Stimulated activated naive B cell treated with anti-CD40 and anti-IgM and Interleukin-4, amounts not matched to agents 10 μg/mL and 1 μg/mL and 100 μg/mL, for 72 hours (primary cell): ENCODE results near the gene PITPNB.

Experiments used
- ATAC-seq, 2 donors: fragments of 150-1000 bp; cut with Tn5 transposase; replicated peaks; 2 replicates each; pipeline ENCODE4 v1.10.0; 2021; ENCODE audit warnings: moderate library complexity in 1 of 2
- DNase-seq: peaks from one replicate; pipeline ENCODE4 v3.0.0; 2021
- H3K27ac Mint-ChIP-seq: one replicate; pipeline ENCODE4 v1.8.0; 2022; ENCODE audit warnings: mild to moderate bottlenecking, mixed read lengths
- H3K27me3 Mint-ChIP-seq, 2 donors: one replicate each; pipeline ENCODE4 v1.8.0; 2022; ENCODE audit warnings: mixed read lengths in 2 of 2
- H3K36me3 Mint-ChIP-seq, 2 donors: one replicate each; pipeline ENCODE4 v1.8.0; 2022; ENCODE audit warnings: mixed read lengths in 2 of 2, mild to moderate bottlenecking in 1 of 2
- H3K4me1 Mint-ChIP-seq, 2 donors: one replicate each; pipeline ENCODE4 v1.8.0; 2022; ENCODE audit warnings: mixed read lengths in 2 of 2, mild to moderate bottlenecking in 1 of 2
- H3K4me3 Mint-ChIP-seq, 2 donors: one replicate each; pipeline ENCODE4 v1.8.0; 2022; ENCODE audit warnings: mild to moderate bottlenecking in 2 of 2, mixed read lengths in 2 of 2, moderate library complexity in 1 of 2
- H3K9me3 Mint-ChIP-seq, 2 donors: one replicate each; pipeline ENCODE4 v1.8.0; 2022; ENCODE audit warnings: mixed read lengths in 2 of 2, mild to moderate bottlenecking in 1 of 2

PITPNB gene

DNA sequence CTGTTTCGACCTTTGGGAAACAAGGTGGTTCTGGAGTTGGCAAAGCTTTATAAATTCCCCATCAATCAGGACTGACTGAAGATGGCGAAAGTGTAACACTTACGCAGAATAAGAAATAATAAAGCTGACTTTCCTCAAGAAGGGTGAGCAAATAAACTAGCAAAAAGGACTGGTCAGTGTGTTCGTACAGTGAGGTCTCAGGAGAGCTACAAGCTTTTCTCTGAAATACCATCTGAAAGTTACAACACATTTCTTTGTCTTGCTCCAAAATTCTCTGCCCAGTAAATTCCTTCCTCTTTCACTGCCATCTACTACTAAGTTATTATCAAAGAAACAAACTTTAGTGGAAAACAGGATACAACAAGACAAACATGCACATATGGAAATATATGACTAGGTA lies 13.4 kb downstream of the PITPNB start:
- Mint-ChIP-seq H3K36me3 (peaks cover 45 to 59% of the 10 kb centered on the region in 2 donors), H3K9me3 (no peaks in the 10 kb centered on the region), H3K27ac (no peak overlapping the region), H3K4me1 (peaks cover 20 to 35% of the 10 kb centered on the region in 2 donors), H3K27me3 (no peaks in the 10 kb centered on the region), H3K4me3 (no peak overlapping the region)
- no peak for ATAC-seq
- no peak for DNase-seq

DNA sequence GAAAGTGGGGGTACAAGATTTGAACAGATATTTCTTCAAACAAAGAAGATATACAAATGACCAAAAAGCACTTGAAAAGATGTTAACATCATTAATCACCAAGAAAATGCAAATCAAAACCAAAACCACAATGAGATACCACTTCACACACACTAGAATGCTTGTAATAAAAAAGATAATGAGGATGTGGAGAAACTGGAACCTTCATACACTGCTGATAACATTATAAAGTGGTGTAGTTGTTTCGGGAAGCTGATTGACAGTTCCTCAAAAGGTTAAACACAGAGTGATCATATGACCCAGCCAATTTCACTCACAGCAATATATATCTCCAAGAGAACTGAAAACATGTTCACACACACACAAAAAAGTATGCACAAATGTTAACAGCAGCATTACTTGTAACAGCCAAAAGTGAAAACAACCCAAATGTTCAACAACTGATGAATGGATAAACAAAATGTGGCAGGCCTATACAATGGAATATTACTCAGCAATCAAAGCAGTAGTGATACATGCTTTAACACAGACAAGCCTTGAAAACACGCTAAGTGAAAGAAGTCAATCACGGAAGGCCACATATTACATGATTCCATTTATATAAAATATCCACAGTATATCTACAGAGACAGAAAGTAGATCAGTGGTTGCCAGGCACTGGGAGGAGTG lies 15.1 kb downstream of the PITPNB start:
- H3K27ac Mint-ChIP-seq: no peak overlapping the region
- peaks cover 37 to 55% of the 10 kb centered on the region in 2 donors for H3K36me3 Mint-ChIP-seq
- DNase-seq: no peak
- peak overlapping the region in 1 of 2 donors; percentile 39 for H3K4me3 Mint-ChIP-seq
- H3K9me3 Mint-ChIP-seq: no peaks in the 10 kb centered on the region
- H3K4me1 Mint-ChIP-seq: peaks cover 20 to 35% of the 10 kb centered on the region in 2 donors
- peak; percentile 63 to 86 for ATAC-seq
- no peaks in the 10 kb centered on the region for H3K27me3 Mint-ChIP-seq

DNA sequence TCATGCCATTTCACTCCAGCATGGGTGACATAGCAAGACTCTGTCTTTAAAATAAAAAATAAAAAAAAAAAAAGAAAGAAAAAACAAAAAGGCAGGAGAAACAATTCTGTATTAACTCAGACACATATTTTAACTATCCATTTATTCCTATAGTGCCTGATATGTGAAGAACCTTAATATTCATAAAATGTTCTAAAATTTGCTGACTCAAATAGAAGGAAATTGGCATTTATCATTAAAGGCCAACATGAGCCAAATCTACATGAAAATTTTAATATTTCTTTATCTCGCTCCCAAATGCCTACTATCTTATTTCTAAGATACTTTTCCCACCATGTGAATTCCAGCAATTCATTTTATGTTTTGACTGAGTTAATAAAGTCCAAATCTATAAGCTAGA lies 18.9 kb downstream of the PITPNB start:
- H3K9me3 Mint-ChIP-seq: no peaks in the 10 kb centered on the region
- DNase-seq (no peak), ATAC-seq (no peak)
- H3K4me1 Mint-ChIP-seq: peaks cover 22 to 36% of the 10 kb centered on the region in 2 donors
- no peak overlapping the region for H3K4me3 Mint-ChIP-seq
- H3K27me3 Mint-ChIP-seq: no peaks in the 10 kb centered on the region
- H3K36me3 Mint-ChIP-seq: peaks cover 33 to 50% of the 10 kb centered on the region in 2 donors
- H3K27ac Mint-ChIP-seq: no peak overlapping the region

DNA sequence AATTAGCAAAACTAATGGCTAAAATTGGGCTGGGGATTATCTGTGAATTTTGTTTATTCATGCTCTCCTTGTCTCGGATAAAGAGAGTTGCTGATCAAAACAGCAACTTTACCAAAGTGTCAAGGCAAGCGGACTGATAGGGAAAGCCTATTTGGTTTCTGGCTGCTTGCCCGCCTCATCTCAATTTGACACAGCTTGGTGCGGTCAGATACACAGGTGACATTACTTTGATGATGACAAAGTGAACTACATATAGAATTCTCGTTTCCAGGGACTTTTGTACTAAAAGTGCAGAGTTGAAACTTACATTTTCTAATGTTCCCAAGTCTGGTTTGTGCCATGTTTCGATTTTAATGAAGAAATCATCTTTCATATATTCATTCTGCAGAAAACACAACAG lies 22.8 kb downstream of the PITPNB start:
- no peaks in the 10 kb centered on the region for H3K9me3 Mint-ChIP-seq
- no peaks in the 10 kb centered on the region for H3K27me3 Mint-ChIP-seq
- DNase-seq (no peak), ATAC-seq (no peak)
- H3K27ac Mint-ChIP-seq: no peak overlapping the region
- no peak overlapping the region for H3K4me3 Mint-ChIP-seq
- H3K4me1 Mint-ChIP-seq: peaks cover 13 to 16% of the 10 kb centered on the region in 2 donors
- H3K36me3 Mint-ChIP-seq: peaks cover 44 to 49% of the 10 kb centered on the region in 2 donors

DNA sequence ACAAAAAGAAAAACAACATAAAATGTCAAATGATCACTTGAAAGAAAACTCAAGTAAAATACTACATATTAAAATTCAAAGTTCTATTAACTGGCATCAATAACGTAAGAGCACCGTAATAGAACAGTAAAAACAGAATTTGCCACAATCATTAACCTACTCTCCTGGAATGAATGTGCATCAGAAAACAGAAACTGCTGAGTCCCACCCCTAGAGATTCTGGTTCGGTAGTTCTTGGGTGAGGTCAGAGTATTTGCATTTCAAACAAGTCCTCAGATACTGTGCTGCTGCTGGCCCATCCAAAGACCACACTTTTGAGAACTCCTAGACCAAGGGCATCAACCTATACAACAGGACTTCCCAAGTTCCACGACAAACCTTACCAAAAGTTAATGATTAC lies 23.5 kb downstream of the PITPNB start:
- no peak for DNase-seq

DNA sequence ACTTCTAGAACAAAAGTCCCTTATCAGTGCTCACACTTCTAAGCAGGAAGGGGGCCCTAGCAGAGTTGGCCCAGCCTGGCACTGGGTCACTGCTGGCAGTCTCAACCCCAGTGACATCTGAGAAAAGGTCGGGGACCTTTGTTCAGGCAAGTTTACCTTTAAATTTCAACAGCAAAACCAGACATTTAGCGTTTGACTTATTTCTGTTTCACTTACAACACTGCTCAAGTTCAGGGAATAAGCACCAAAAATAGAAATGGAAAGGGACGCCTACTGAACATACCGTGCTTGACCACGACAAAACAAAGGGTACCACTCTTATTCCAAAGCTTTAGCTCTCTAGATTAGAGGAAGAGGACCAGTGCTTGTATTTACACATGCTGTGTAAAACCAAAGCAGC lies 26.2 kb downstream of the PITPNB start:
- DNase-seq: no peak
- no peaks in the 10 kb centered on the region for H3K9me3 Mint-ChIP-seq
- no peak overlapping the region for H3K4me3 Mint-ChIP-seq
- H3K36me3 Mint-ChIP-seq: peaks cover 44 to 53% of the 10 kb centered on the region in 2 donors
- no peak overlapping the region for H3K27ac Mint-ChIP-seq
- no peak for ATAC-seq
- peaks cover 12% of the 10 kb centered on the region in 2 donors for H3K4me1 Mint-ChIP-seq
- no peaks in the 10 kb centered on the region for H3K27me3 Mint-ChIP-seq

More for the DNA sequence above, 23.5 kb downstream of the PITPNB start:
- peak; percentile 65 to 87 for ATAC-seq
- H3K36me3 Mint-ChIP-seq: peaks cover 41 to 47% of the 10 kb centered on the region in 2 donors
- H3K27me3 Mint-ChIP-seq: no peaks in the 10 kb centered on the region
- H3K27ac Mint-ChIP-seq: no peak overlapping the region
- peaks cover 9 to 10% of the 10 kb centered on the region in 2 donors for H3K4me1 Mint-ChIP-seq
- no peak overlapping the region for H3K4me3 Mint-ChIP-seq
- H3K9me3 Mint-ChIP-seq: no peaks in the 10 kb centered on the region

DNA sequence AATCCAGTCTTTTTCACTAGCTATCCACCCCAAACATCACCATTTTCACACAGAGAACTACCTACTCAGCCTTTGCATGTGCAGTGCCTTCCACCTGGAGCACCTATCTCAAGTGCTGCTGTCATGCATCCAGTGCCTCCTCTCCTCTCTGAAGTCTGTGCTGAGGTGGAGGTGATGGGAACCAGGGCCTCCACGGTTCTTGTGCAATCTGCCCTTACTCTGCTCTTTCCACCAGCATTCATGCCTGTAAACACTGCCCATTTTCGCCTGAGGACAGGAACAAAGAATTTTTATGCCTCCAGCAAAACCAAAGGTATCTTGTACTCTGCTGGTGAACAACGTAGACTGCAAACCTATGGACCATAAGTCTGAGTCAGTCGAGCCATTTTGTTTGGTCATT lies 27.0 kb downstream of the PITPNB start:
- Mint-ChIP-seq H3K36me3 (peaks cover 44 to 57% of the 10 kb centered on the region in 2 donors), H3K4me3 (no peak overlapping the region), H3K4me1 (peaks cover 13 to 19% of the 10 kb centered on the region in 2 donors), H3K27ac (peak overlapping the region; percentile 47), H3K9me3 (no peaks in the 10 kb centered on the region), H3K27me3 (no peaks in the 10 kb centered on the region)
- ATAC-seq (no peak), DNase-seq (no peak)

DNA sequence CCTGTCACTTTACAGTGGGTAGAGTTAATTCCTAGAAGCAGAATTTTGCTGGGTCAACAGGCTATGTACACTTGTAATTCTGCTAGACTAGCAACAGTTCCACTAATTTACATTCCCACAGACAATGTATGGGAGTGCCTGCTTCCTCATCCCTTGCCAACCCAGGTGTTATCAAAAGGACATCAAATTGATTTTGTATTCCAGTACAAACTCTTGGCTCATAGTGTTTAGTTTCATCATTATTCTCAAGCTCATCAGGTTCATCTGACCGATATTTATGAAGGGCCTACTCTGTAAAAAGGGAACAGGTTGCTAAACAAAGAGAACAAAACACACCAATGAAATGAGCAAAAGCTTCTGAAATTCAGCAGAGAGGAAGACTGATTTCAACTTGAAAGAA lies 30.7 kb downstream of the PITPNB start:
- Mint-ChIP-seq H3K36me3 (peaks cover 33 to 60% of the 10 kb centered on the region in 2 donors), H3K9me3 (no peaks in the 10 kb centered on the region), H3K4me3 (no peak overlapping the region), H3K27ac (no peak overlapping the region), H3K27me3 (no peaks in the 10 kb centered on the region), H3K4me1 (peaks cover 11 to 17% of the 10 kb centered on the region in 2 donors)
- no peak for DNase-seq
- no peak for ATAC-seq

DNA sequence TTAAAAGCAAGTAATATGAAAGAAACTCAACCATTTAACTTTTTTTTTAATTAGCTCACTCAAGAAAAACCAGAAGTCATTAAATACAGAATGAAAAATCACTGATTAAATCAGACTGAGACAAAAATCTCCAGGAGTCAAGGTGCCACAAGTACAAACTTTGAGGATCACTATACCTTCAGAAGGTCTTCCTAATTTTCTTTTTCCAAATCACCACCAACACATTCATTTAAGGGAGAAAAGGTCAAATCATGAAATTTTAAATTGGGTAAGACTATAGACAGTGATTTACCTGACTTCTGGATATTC lies 32.3 kb downstream of the PITPNB start:
- no peak overlapping the region for H3K27ac Mint-ChIP-seq
- DNase-seq: no peak
- ATAC-seq: no peak

DNA sequence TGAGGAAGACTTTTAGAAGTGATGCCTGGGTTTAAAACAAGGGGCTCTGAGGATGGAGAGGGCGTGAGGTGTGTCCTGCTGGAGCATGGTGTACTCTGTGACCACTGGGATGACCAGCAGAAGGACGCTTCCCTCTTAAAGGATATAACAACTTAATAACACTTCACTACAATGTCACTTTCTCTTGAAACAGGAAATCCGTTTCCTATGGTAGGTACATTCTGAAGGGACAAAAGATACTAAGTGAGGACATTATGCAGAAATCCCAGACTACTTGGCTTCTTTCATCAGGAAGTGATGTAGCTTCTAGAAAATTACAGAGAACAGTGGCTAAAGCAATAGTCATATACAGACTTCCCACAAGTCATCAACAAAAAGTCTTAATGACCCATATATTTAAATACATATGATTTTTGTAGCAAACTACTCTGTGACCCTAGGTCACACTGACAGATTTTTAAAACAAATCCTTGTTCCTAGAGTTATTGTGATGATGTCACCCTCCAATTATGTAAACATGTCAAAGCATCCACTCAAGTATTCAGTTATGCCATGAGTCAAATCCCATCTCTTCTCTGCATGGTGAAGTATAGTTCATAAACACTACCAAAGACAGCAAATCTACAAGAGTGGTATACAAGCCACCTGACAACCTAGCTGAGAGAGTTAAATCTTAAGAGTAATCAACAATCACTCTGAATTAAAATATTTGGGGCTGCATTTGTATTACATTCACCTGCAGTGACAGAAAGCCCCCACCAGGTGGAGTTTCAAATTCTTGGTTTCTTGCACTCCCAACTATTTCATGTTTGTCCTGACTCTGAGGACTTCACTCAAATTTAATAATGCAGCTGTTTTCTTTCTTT lies 32.8 kb downstream of the PITPNB start:
- H3K27me3 Mint-ChIP-seq: no peaks in the 10 kb centered on the region
- ATAC-seq (no peak), DNase-seq (no peak)
- H3K4me1 Mint-ChIP-seq: peaks cover 9 to 17% of the 10 kb centered on the region in 2 donors
- no peak overlapping the region for H3K4me3 Mint-ChIP-seq
- H3K9me3 Mint-ChIP-seq: no peaks in the 10 kb centered on the region
- H3K36me3 Mint-ChIP-seq: peaks cover 19 to 49% of the 10 kb centered on the region in 2 donors
- no peak overlapping the region for H3K27ac Mint-ChIP-seq

More for the DNA sequence above, 32.3 kb downstream of the PITPNB start:
- Mint-ChIP-seq H3K9me3 (no peaks in the 10 kb centered on the region), H3K36me3 (peaks cover 24 to 53% of the 10 kb centered on the region in 2 donors), H3K27me3 (no peaks in the 10 kb centered on the region), H3K4me1 (peaks cover 9 to 17% of the 10 kb centered on the region in 2 donors), H3K4me3 (no peak overlapping the region)

DNA sequence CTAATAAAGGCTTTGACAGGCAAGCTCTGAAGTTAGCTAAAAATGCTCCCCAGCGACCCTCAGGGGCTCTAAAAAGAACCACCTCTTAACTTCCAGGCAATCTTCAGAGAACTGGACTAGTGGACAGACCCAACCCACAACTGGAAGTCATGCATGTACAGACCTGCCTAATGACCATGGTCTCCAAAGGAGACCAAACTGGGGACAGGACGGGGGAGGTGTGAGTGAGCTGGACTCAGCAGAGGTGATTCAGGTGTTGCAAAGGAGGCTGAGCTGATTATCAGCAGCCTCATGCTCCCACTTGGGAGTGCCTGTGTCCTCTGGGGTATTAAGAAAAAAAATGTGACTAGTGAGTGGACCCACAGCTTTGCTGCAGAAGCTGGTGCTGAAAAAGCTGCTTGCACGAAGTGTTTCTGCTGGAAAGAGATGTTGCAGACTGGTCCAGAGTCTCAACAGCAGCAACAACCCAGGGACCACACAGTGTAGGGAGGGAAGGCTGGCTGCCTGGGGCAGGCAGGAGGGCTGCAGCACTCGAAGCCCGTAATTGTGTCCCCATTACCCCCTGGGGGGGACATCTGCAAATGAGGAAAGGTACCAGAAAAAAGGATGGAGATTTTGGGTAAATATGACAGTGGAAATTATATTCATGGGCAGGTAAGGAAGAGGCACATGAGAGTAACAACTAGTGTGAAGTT lies 35.3 kb downstream of the PITPNB start:
- Mint-ChIP-seq H3K36me3 (peaks cover 20 to 45% of the 10 kb centered on the region in 2 donors), H3K4me3 (no peak overlapping the region), H3K27me3 (no peaks in the 10 kb centered on the region), H3K4me1 (peaks cover 17 to 28% of the 10 kb centered on the region in 2 donors), H3K27ac (peak overlapping the region; percentile 7), H3K9me3 (no peaks in the 10 kb centered on the region)
- ATAC-seq (no peak), DNase-seq (no peak)

DNA sequence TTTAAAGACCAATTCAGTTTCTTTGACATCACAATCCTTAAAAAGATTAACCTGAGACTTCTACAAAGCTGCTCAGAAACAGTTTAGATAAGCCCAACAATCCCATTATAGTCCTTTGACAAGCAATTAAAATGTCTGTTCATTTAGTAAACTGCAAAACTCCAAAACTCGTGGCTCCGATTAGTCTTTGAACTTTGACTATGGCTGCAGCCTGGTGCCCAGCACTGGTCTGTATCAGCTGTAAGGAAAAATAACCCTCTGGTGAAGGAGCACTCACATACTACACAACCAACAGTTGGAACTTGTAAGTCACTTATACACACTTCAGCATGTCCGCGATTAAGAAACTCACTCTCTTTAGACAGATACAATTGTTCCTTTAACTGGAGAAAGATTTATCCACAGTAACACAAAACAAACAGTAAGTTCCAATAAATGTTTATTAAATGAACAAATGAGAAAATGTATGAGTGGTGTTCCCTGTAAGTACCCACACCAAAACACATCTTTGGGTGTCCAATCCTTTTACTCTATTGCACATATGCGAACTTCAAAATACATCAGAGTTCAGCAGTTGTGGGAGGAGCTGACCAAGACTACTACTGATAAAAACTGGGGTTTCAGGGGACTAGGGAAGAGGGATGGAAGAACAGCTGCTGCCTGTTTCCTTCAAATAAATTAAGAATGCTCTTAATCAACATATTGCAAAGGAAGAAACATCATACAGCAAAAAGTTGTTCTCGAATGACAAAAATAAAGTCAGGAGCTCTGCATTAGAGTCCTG lies 36.4 kb downstream of the PITPNB start:
- H3K36me3 Mint-ChIP-seq: peaks cover 15 to 34% of the 10 kb centered on the region in 2 donors

DNA sequence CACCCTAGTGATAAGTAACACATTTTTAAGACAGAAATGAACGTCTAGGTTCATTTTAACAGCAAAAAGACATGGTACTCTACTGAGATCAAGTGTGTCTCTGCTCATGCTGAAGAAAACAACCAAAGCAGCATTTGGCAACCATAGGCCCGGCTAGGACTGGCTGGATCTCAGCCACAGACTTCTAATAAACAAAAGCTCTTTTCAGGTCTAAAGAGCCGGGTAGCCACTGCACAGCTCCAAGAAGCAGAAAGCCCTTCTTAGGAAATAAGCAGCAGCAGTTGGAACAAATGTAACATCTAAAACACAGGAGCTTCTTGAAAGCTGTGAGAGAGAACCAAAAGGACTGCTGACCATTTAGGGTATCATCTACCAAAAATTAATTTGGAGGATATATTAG lies 37.6 kb downstream of the PITPNB start:
- no peak for DNase-seq
- no peak overlapping the region for H3K27ac Mint-ChIP-seq
- H3K9me3 Mint-ChIP-seq: no peaks in the 10 kb centered on the region
- H3K36me3 Mint-ChIP-seq: peaks cover 18 to 34% of the 10 kb centered on the region in 2 donors
- H3K4me3 Mint-ChIP-seq: no peak overlapping the region
- ATAC-seq: no peak
- H3K4me1 Mint-ChIP-seq: peaks cover 14 to 26% of the 10 kb centered on the region in 2 donors
- no peaks in the 10 kb centered on the region for H3K27me3 Mint-ChIP-seq

More for the DNA sequence above, 36.4 kb downstream of the PITPNB start:
- ATAC-seq (no peak), DNase-seq (no peak)
- no peaks in the 10 kb centered on the region for H3K27me3 Mint-ChIP-seq
- no peak overlapping the region for H3K4me3 Mint-ChIP-seq
- no peaks in the 10 kb centered on the region for H3K9me3 Mint-ChIP-seq
- no peak overlapping the region for H3K27ac Mint-ChIP-seq
- peaks cover 14 to 34% of the 10 kb centered on the region in 2 donors for H3K4me1 Mint-ChIP-seq
